Gastrocnemius medialis (tissue), 4 donors: ENCODE measurements around the gene CDC42.

Source experiments
- POLR2A ChIP-seq, 2 donors: fragments of 450-650 bp; IDR thresholded peaks; one replicate each; pipeline ENCODE4 v1.6.1; 2017; ENCODE audit warnings: antibody characterized with exemption in 2 of 2, mild to moderate bottlenecking in 2 of 2, moderate library complexity in 2 of 2
- TF ChIP-seq, protein P1 (sequence below), 5 experiments: fragments of 450-650 bp in 3 of 5; fragments of 200-600 bp in 2 of 5; sonication (generic) in 2 of 5; IDR thresholded peaks in 4 of 5; conservative IDR thresholded peaks in 1 of 5; 1 replicate in 4 of 5; 2 replicates in 1 of 5; pipeline ENCODE4 v1.5.1; 2016 to 2019; ENCODE audit warnings: antibody characterized with exemption in 5 of 5, mild to moderate bottlenecking in 3 of 5, moderate library complexity in 3 of 5

DNA sequence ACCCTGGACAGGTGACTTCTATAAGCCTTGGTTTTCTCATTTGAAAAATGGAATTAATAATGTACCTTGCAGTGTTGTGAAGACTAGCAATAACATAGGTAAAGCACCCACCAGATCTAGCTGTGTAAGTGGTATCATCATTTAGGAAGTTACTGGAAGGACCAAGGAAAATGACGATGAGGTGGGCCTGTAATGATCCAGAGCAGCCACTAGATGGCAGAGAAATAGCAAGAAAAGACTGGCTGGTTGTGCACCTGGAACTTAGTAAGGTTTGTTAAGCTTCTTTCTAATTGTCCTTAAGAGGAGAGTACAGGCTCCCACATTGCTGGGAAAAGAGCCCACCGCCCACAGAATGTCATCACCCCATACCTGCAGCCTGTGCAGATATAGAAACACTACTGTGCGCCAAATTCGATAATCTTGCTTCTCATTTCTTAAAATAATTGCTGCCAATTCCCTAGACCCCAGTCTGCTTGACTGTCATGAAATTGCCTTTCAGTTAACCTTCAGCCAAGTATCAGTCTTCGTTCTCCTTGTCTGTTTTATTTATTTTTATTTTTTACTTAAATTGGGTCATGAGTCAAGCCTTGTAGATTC lies 53.2 kb downstream of the CDC42 start:
- TF ChIP-seq, protein P1, sequence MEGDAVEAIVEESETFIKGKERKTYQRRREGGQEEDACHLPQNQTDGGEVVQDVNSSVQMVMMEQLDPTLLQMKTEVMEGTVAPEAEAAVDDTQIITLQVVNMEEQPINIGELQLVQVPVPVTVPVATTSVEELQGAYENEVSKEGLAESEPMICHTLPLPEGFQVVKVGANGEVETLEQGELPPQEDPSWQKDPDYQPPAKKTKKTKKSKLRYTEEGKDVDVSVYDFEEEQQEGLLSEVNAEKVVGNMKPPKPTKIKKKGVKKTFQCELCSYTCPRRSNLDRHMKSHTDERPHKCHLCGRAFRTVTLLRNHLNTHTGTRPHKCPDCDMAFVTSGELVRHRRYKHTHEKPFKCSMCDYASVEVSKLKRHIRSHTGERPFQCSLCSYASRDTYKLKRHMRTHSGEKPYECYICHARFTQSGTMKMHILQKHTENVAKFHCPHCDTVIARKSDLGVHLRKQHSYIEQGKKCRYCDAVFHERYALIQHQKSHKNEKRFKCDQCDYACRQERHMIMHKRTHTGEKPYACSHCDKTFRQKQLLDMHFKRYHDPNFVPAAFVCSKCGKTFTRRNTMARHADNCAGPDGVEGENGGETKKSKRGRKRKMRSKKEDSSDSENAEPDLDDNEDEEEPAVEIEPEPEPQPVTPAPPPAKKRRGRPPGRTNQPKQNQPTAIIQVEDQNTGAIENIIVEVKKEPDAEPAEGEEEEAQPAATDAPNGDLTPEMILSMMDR (IDR thresholded peaks at IDR 0.05 in 4 of 5, conservative IDR thresholded peaks at IDR 0.05 in 1 of 5) = peak; percentile 73 to 82 (median 79)
- no peak for TF ChIP-seq POLR2A (IDR thresholded peaks at IDR 0.05)
